HG03135 (cell line): ENCODE measurements around the gene KATNA1.

ENCODE experiments used
- ATAC-seq: cut with Tn5 transposase; IDR thresholded peaks from one replicate; pipeline ENCODE4 v1.9.1; 2021; ENCODE audit warnings: mild to moderate bottlenecking, moderate library complexity; ENCODE audit not compliant: unreplicated experiment

KATNA1 gene

DNA sequence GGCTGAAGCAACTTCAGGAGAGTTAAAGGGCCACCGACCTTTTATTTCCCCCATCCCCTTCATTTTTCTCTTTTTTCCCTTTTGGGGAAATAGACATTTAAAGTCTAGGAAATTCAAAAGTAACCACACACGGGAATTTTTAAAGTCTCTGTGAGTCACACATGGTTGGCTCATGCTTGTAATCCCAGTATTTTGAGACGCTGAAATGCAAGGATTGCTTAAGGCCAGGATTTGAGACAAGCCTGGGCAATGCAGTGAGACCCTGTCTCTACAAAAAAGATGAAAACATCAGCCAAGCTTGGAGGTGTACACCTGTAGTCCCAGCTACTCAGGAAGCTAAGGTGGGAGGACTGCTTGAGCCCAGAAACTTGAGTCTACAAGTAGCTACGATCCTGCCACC, 34.2 kb downstream of the KATNA1 start:
- no peak for ATAC-seq

DNA sequence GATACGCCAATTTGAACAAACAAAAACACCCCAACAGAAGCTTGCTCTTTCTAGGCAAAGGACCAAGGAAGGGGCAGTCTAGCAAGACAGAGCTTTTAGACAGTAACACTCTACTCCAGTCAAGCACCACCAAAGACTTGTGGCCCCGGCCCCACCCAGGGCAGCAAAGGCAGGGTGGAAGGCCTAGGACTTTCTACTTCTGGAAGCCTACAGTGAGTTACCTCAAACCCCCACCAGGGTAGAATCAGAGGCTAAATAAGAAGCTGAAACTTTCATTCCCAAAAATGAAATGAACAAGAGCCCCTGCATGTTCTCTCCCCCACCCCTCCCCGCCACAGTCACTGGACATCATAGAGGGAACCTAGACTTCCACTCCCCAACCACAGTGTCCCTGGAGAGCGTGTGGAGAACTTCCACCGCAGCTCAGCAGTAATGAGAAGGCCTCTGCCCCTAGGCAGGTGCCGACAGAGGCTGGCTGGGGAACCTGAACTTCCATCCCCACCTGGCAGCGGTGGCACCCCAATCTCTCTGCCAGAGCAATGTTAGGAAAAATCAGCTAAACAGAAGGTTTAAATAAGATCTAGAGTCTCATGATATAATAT, 40.0 kb downstream of the KATNA1 start:
- ATAC-seq, result no peak

DNA sequence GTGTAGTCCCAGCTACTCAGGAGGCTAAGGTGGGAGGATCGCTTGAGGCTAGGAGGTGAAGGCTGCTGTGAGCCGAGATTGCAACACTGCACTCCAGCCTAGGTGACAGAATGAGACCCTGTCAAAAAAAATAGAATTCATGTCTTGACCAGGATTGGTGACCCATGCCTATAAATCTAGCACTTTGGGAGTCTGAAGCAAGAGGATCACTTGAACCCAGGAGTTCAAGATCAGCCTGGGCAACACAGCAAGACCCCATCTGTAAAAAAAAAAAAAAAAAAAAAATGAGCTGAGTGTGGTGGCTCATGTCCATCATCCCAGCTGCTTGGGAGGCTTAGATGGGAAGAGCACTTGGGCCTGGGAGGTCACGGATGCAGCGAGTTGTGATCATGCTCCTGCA, 48.0 kb downstream of the KATNA1 start:
- ATAC-seq, result no peak

DNA sequence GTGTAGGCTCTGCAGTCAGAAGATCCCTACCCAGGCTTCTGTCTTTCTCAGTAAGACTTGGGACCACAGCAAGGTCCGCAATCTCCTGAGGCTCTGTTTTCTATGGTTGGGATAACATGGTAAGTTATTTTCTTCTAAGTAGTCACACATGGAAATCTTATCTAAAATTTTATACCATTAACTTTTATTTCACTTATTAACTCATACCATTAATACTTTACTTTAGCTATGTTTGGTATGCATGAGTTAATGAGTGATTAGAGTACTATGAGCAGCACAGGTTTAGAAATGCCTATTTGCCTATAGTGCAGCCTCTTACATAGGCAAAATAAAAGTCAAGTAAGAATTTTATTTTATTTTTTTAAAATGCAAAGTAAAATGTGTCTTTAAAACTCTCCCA, 55.1 kb downstream of the KATNA1 start:
- ATAC-seq, result no peak

DNA sequence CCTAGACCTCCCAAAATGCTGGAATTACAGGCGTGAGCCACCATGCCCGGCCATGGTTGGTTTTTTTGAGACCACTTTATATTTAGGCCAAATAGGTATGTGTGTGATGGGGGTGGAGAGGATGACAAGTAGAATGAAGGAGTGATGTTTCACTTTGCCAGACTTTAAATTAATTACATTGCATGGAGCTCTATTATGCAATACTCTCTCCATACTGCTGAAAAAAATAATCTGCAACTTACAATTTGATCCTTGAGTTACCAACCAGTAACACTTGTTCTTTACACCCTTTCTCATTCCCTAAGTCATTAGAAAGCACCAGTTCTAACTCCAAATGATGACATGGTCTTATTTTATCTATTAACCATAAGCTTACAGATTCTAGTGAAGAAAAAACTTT, 55.5 kb downstream of the KATNA1 start:
- ATAC-seq, result no peak

DNA sequence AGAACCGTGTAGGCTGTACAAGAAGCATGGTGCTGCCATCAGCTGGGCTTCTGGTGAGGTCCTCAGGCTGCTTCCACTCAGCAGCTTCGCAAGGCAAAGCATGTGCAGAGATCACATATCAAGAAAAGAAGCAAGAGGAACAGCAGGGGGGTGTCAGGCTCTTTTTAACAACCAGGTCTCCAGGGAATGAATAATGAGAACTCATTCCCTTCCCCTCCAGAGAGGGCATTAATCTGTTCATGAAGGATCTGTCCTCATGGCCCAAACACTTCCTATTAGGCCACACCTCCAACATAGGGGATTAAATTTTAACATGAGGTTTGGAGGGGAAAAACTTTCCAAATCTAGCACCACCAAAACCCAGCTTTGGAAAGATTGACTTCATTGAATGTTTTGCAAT, 62.4 kb downstream of the KATNA1 start:
- ATAC-seq, result no peak

DNA sequence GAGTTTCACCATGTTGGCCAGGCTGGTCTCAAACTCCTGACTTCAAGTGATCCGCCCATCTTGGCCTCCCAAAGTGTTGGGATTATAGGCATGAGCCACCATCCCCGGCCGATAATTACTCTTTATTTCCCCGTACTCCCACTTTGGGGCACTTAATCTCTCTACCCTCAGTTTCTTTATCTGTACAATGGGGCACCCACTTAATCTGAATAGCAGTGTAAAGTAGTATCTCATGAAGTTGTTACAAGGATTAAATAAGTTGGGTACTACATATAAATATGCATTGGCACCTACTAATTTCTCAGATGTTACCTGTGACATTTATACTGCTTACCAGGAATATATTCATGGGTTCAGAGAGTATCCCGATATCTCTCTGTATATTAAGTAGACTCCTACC, 67.2 kb downstream of the KATNA1 start:
- no peak for ATAC-seq

DNA sequence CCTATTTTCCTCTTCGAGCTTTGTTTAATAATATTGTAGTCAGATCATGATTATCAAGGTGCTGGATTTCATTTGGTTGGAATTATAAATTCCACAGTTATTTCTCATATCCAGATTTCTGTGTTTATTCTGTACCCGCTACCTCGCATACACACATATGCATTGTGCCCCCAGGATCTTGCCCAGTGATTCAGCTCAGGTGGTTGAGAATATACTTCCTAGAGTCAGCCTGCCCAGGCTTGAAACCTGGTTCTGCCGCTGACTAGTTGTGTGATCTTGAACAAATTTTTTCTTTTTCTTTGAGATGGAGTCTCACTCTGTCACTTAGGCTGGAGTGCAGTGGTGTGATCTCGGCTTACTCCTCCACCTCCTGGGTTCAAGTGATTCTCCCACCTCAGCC, 67.6 kb downstream of the KATNA1 start:
- ATAC-seq, result no peak

DNA sequence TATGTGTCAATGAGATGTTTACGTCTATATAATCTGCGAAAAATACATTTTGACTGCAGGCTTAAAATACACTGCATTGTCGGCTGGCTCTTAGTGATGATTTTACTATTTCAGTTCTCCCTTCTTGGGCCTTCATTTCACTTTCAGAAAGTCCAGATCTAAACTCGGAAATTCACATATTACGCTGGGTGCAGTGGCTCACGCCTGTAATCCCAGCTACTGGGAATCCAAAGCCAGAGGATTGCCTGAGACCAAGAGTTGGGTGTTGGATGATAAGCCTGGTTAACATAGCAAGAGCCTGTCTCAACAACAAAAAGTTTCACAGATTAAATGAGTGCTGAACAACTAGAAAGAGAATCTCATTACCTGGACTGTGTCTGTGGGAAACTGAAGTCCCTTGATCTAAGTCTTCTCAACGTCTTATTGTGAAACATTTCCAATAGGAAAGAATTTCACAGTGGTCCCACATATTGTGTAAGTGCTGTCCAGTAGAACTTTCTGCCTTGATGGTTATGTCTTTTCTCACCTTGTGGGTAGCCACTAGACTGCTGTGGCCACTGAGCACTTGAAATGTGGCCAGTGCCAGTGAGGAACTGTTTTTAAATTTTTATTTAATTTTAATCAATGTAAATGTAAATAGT, 80.4 kb downstream of the KATNA1 start:
- ATAC-seq, result no peak

DNA sequence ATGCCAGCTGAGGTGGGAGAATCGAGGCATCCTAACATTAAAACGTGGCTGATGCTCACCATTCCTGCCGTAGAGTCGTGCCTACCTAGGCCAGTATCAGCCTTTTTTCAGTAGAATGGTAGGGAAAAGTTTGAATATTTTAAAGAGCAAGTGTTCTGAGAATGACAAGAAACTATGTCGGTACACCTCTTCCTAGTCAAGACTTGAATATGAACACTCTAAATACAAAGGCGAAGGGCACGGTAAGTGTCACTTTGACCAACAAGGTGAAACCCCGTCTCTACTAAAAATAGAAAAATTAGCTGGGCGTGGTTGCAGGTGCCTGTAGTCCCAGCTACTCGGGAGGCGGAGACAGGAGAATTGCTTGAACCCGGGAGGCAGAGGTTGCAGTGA, 81.3 kb downstream of the KATNA1 start:
- ATAC-seq, result no peak

DNA sequence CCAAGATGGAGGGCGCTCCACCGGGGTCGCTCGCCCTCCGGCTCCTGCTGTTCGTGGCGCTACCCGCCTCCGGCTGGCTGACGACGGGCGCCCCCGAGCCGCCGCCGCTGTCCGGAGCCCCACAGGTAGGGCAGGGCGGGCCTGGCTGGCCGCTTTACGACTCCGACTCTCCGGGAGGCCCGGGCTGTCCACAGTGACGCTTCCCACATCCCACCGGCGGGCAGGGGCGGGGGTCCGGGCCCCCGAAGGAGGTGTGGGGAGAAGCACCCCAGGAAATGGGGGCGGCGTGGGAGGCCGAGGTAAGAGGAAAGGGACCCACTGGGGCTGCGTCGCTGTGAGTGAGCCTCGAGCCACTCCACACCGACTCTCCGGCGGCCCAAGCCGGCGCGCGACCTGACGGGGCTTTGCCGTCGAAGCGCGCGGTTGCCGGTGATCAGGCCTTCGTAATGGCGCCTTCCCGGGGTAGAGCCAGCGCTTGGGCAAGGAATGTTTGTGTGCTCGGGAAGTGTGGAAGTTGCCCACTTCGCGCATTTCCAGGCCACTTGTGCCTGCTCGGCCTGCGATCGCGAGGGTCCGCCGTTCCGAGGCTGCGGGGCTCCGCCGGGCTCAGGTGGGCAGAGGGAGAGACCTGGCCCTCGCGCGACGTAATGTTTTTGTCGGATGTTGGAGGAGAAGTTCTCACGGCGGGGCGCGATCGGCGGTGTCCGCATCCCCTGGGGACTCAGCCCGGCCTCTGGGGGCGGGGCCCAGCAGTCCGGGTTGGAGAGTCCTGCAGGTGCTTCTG, 81.9 kb downstream of the KATNA1 start:
- peak; percentile 24 for ATAC-seq

DNA sequence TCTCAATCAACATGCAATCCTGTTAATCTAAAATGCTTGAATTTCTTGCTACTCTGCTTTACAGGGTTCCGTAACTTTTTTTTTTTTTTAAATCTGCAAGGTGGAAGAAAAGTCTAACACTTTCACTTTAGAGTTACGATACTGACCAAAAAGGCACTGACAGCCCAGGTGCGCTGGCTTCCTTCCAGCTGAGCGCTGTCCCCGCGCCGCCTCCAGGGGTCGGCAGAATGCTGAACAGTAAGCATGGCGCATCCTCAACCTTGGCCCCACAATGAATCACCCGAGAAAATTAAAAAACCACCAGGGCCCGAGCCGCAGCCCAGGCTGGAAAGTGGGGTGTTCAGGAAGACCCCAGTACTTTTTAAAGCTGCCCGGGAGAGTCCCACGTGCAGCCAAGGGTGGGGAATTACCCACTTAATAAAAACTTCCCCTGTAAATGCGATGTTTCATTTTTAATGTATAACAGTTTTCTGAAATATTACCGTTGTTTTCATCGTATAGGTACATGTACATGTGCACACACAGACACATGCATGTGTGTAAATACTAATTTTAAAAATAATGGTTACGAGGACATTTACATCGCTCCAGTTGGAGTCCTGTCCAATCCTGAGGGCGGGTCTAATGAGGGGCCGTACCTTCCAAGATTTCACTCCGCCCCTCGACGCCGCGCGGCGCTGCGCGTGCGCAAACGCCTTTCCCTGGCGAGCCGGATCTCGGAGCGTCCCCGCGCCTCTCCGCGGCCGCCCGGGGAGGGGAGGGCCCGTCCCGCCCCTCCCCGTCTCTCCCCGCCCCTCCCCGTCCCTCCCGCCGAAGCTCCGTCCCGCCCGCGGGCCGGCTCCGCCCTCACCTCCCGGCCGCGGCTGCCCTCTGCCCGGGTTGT, 82.7 kb downstream of the KATNA1 start, which contains the start of gene GINM1:
Gene GINM1, plus strand, starts transcription at position 849 of the 883 bp plus-strand sequence. CDS start 40 bp downstream, outside the sequence.
- ATAC-seq, result peak; percentile 74

DNA sequence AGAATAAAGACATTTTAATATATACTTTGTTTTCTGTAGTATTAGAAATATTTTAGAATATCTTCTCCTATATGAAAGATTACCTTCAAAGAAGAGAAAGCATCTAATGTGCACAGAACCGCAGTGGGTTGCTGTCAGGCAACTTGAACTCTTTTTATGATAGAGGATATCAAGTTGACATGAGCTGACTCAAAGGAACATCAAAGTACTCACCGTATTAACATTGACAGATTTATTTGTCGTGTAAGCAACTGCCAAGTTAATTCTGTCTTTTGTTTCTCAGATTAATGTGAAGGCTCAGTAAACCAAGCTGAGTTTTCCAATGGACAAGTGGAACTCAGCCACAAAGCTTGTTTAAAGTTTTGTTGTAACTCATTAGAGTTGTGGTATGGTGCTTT, 84.6 kb downstream of the KATNA1 start:
- no peak for ATAC-seq

DNA sequence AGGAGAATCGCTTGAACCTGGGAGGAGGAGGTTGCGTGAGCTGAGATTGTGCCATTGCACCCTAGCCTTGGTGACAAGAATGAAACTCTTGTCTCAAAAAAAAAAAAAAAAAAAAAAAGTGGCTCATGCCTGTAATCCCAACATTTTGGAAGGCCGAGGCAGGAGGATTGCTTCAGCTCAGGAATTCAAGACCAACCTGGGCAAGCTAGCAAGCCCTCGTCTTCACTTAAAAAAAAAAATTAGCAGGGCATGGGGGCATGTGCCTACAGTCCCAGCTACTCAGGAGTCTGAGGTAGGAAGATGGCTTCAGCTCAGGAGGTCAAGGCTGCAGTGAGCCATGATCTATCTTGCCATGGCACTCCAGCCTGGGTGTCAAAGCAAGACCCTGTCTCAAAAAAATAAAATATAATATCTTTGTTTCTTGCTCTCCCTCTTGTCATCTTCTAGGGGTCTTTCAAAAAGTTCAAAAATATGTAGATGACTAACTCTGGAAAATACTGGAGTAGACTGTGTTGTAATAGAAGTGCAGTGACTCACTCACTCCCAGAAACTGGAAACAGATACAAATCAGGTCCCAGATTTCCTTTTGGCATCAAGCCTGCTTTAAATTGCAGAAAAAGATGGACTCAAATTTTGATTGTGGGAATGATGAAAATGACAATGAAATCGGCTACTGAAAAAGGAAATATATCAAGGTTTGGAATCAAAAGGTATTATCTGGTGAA, 85.1 kb downstream of the KATNA1 start:
- ATAC-seq, result no peak

DNA sequence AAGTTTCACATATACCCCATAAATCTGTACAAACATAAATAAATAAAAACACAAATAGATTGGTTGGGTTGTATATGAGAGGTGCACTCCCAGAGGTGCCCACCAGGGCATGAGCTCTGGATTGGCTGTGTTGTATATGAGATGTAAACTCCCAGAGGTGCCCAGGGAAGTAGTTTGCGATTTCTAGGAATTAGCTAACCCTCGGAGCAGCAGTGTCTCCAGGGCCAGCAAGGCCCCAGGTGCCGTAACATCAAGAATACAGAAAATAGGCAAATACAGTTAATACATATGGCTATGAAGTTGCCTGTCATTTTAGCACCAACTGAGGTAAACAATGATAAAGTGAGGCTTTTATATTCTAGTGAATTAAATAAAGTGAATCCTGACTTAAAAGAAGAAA, 87.8 kb downstream of the KATNA1 start:
- no peak for ATAC-seq

DNA sequence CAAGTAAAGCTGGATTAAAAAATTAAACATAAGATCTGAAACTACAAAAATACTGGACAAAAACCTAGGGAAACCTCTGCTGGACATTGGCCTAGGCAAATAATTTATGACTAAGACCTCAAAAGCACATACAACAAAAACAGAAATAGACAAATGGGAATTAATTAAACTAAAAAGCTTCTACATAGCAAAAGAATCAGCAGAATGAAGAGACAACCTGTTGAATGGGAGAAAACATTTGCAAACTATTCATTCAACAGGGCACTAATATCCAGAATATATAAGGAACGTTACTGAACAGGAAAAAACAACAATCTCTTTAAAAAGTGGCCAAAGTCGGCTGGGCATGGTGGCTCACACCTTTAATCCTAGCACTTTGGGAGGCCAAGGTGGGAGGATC, 89.1 kb downstream of the KATNA1 start:
- no peak for ATAC-seq

DNA sequence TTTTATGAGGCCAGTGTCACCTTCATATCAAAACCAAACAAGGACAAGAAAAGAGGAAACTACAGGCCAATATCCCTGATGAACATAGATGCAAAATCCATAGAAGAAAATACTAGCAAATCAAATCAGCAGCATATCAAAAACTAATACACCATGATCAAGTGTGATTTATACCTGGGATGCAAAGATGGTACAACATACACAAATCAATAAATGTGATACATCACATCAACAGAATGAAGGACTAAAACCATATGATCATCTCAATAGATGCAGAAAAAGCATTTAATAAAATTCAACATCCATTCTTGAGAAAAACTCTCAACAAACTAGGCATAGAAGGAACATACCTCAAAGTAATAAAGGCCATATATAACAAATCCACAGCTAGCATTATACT, 90.5 kb downstream of the KATNA1 start:
- ATAC-seq, result no peak

DNA sequence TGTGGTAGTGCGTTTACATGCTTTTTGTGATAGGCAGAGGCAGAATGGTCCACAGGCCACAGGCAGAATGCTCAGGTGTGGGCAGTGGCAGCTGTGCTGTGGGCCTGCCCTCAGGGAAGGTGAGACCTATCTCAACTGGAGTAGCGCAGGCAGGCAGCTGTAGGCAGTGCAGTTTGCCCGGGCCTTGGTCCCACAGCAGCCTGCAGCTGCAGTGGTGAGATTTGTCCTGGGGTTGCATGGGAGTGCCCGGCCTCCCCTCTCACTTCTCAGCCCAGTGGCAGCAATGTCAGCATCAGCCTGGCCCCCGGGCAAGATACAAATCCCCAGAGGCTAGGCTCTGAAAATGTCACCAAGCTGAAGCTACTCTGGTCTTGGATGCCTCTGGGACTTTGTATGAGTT, 96.6 kb downstream of the KATNA1 start:
- no peak for ATAC-seq

DNA sequence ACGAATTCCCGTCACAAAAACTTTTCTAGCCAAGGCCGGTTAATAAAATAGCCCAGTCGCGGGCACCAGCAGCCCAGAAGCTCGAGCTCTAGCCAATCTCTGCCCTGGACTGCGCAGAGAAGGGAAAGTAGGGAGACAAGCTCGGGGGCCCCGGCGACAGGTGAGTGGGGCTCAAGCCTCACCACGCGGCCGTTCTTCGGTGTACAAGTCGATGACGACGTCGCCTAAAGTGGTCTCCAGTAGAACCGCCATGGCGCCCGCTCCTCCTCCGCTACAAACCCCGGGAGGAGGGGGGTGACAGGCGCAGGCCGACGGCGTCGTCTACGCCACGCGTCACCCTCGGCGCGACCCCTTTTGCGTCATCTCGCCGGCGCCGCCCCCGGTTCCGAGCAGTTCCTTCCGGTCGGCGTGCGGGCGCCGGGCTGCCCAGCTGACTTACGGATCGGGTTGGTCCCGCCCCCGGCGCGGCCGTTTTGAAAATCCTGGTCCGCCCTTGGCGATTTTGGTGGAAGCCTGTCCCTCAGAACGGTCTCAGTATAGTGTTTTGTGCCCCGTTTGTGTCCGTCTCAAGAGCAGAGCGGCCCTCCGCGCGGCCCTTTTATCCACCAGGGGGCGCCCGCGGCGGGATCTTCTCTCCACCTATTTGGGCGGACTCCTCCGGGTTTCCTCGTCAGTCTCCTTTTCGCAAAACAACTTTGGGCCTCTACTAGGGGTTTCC, 102.6 kb downstream of the KATNA1 start, which contains the start of gene PPIL4:
Gene PPIL4, minus strand, starts transcription at position 290 of the 718 bp plus-strand sequence. Its CDS starts 38 bp downstream, at position 252.
- ATAC-seq, result peak; percentile 91

DNA sequence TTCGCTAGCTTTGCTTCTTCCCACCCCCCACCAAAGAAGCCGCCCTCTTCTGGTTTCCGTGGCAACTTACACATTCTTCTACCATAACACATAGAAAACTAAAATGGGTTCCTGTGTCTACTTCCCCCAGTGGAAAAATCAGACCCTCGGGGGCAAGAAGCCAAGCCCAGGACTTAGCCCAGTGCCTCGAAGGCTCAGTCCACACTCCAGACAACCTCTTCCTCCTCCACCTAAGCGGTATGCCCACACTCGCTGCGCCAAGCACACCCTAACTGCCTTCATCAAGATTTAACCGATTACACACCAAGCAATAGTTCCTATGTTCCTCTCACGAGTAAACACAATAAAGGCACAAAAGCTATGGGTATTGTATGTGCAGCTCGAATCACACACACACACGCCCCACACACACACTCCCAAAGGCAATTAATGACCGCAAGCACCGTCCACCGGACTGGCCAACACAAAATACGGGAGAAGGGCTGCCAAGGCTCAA, 103.2 kb downstream of the KATNA1 start:
- peak; percentile 32 for ATAC-seq
